Measurements from ENCODE around the gene DOCK7.

GRCh38 chr1:62484824-62485468 is 203.2 kb downstream of the DOCK7 start:
- no peak for TF ChIP-seq POLR2A (IDR thresholded peaks at IDR 0.05; ENCODE audit: low read length)
- no peak for TF ChIP-seq GATA1 (IDR thresholded peaks at IDR 0.05; ENCODE audit: low read depth, low read length)

Measured in erythroblast (primary cell).